Measurements from ENCODE around the gene RGS4.

The RGS4 gene

GRCh38 chr1:163102590-163102989 lies 33.4 kb downstream of the RGS4 start:
- Histone ChIP-seq H3K36me3 (replicated peaks) (no peaks in the 10 kb centered on the region), H3K27ac (no peak overlapping the region), H3K4me3 (ENCODE audit: low read depth, low read length) (no peak overlapping the region), H3K27me3 (replicated peaks) (no peaks in the 10 kb centered on the region)
- in situ Hi-C loops (cut with HindIII; ENCODE audit: low pct_ligation_motif_present, low sequenced_read_pairs): no loop called here
- TF ChIP-seq CTCF (IDR thresholded peaks at IDR 0.05; ENCODE audit: low read depth, low read length, missing control alignments): no peak
- DNase-seq: no peak

- Histone ChIP-seq H3K27me3 (replicated peaks) (no peaks in the 10 kb centered on the region), H3K36me3 (replicated peaks) (no peaks in the 10 kb centered on the region), H3K27ac (no peak overlapping the region), H3K4me3 (ENCODE audit: low read depth, low read length) (no peak overlapping the region)
- no peak for DNase-seq
- no peak for TF ChIP-seq CTCF (IDR thresholded peaks at IDR 0.05; ENCODE audit: low read depth, low read length, missing control alignments)
- in situ Hi-C loops (cut with HindIII; ENCODE audit: low pct_ligation_motif_present, low sequenced_read_pairs): no loop called here
Measured at GRCh38 chr1:163104385-163105099, 35.4 kb downstream of the RGS4 start.

- Histone ChIP-seq H3K27me3 (replicated peaks) (no peaks in the 10 kb centered on the region), H3K36me3 (replicated peaks) (no peaks in the 10 kb centered on the region), H3K4me3 (ENCODE audit: low read depth, low read length) (no peak overlapping the region), H3K27ac (no peak overlapping the region)
- DNase-seq: no peak
- TF ChIP-seq CTCF (IDR thresholded peaks at IDR 0.05; ENCODE audit: low read depth, low read length, missing control alignments): no peak
- in situ Hi-C loops (cut with HindIII; ENCODE audit: low pct_ligation_motif_present, low sequenced_read_pairs): no loop called here
Measured at GRCh38 chr1:163106364-163106987, 37.3 kb downstream of the RGS4 start.

- no peak for DNase-seq
- in situ Hi-C loops (cut with HindIII; ENCODE audit: low pct_ligation_motif_present, low sequenced_read_pairs): no loop called here
- Histone ChIP-seq H3K36me3 (replicated peaks) (no peaks in the 10 kb centered on the region), H3K4me3 (ENCODE audit: low read depth, low read length) (no peak overlapping the region), H3K27me3 (replicated peaks) (no peaks in the 10 kb centered on the region), H3K27ac (no peak overlapping the region)
- no peak for TF ChIP-seq CTCF (IDR thresholded peaks at IDR 0.05; ENCODE audit: low read depth, low read length, missing control alignments)
Measured at GRCh38 chr1:163107655-163108054, 38.5 kb downstream of the RGS4 start.

- DNase-seq: no peak
- in situ Hi-C loops (cut with HindIII; ENCODE audit: low pct_ligation_motif_present, low sequenced_read_pairs): no loop called here
- no peaks in the 10 kb centered on the region for H3K36me3 ChIP-seq (replicated peaks)
- no peak overlapping the region for H3K4me3 ChIP-seq (ENCODE audit: low read depth, low read length)
- no peak for TF ChIP-seq CTCF (IDR thresholded peaks at IDR 0.05; ENCODE audit: low read depth, low read length, missing control alignments)
- no peak overlapping the region for H3K27ac ChIP-seq
- no peaks in the 10 kb centered on the region for H3K27me3 ChIP-seq (replicated peaks)
Measured at GRCh38 chr1:163115887-163116286, 46.7 kb downstream of the RGS4 start.
